ENCODE data around the gene ENOX2.
"Not testable (repeated sequence)": the region's sequence is repeated elsewhere in the genome, so short reads cannot be mapped to it uniquely, and the experiment has no call there.

Gene ENOX2

GRCh38 chrX:130813932-130814331 is 89.1 kb downstream of the ENOX2 start:
- not testable (repeated sequence) for H3K36me3 ChIP-seq (ENCODE audit: control insufficient read depth, low read depth, low read length); H3K4me3 ChIP-seq (ENCODE audit: low read length); H3K27ac ChIP-seq (ENCODE audit: low read length); H3K4me1 ChIP-seq (ENCODE audit: control insufficient read depth, low read depth, low read length); H3K9ac ChIP-seq (ENCODE audit: low read length); H3K27me3 ChIP-seq (ENCODE audit: control insufficient read depth, insufficient read depth, low read length)
- H3K9me3 ChIP-seq (ENCODE audit: control insufficient read depth, low read depth, low read length), result peaks cover 11% of the 10 kb centered on the region

GRCh38 chrX:130810561-130810960 is 92.4 kb downstream of the ENOX2 start:
- peaks cover 16% of the 10 kb centered on the region for H3K9me3 ChIP-seq (ENCODE audit: control insufficient read depth, low read depth, low read length)
- H3K36me3 ChIP-seq (ENCODE audit: control insufficient read depth, low read depth, low read length), result no peaks in the 10 kb centered on the region
- H3K27ac ChIP-seq (ENCODE audit: low read length), result no peak overlapping the region
- H3K9ac ChIP-seq (ENCODE audit: low read length), result no peak overlapping the region
- no peaks in the 10 kb centered on the region for H3K4me1 ChIP-seq (ENCODE audit: control insufficient read depth, low read depth, low read length)
- H3K27me3 ChIP-seq (ENCODE audit: control insufficient read depth, insufficient read depth, low read length), result no peaks in the 10 kb centered on the region
- H3K4me3 ChIP-seq (ENCODE audit: low read length), result no peak overlapping the region

- Histone ChIP-seq H3K4me1 (ENCODE audit: control insufficient read depth, low read depth, low read length) (no peaks in the 10 kb centered on the region), H3K27me3 (ENCODE audit: control insufficient read depth, insufficient read depth, low read length) (no peaks in the 10 kb centered on the region), H3K4me3 (ENCODE audit: low read length) (no peak overlapping the region), H3K27ac (ENCODE audit: low read length) (no peak overlapping the region), H3K9ac (ENCODE audit: low read length) (no peak overlapping the region), H3K36me3 (ENCODE audit: control insufficient read depth, low read depth, low read length) (no peaks in the 10 kb centered on the region), H3K9me3 (ENCODE audit: control insufficient read depth, low read depth, low read length) (peaks cover 23% of the 10 kb centered on the region)
These were observed 97.1 kb downstream of the ENOX2 start for GRCh38 chrX:130805903-130806302.

- no peak overlapping the region for H3K4me3 ChIP-seq (ENCODE audit: low read length)
- no peaks in the 10 kb centered on the region for H3K36me3 ChIP-seq (ENCODE audit: control insufficient read depth, low read depth, low read length)
- no peaks in the 10 kb centered on the region for H3K27me3 ChIP-seq (ENCODE audit: control insufficient read depth, insufficient read depth, low read length)
- no peak overlapping the region for H3K9ac ChIP-seq (ENCODE audit: low read length)
- H3K27ac ChIP-seq (ENCODE audit: low read length), result no peak overlapping the region
- peaks cover 18% of the 10 kb centered on the region for H3K9me3 ChIP-seq (ENCODE audit: control insufficient read depth, low read depth, low read length)
- H3K4me1 ChIP-seq (ENCODE audit: control insufficient read depth, low read depth, low read length), result no peaks in the 10 kb centered on the region
These were observed 99.5 kb downstream of the ENOX2 start for GRCh38 chrX:130803537-130803936.

GRCh38 chrX:130801901-130802300 is 101.1 kb downstream of the ENOX2 start:
- peaks cover 18% of the 10 kb centered on the region for H3K9me3 ChIP-seq (ENCODE audit: control insufficient read depth, low read depth, low read length)
- no peak overlapping the region for H3K4me3 ChIP-seq (ENCODE audit: low read length)
- no peak overlapping the region for H3K9ac ChIP-seq (ENCODE audit: low read length)
- no peaks in the 10 kb centered on the region for H3K36me3 ChIP-seq (ENCODE audit: control insufficient read depth, low read depth, low read length)
- H3K4me1 ChIP-seq (ENCODE audit: control insufficient read depth, low read depth, low read length), result no peaks in the 10 kb centered on the region
- no peaks in the 10 kb centered on the region for H3K27me3 ChIP-seq (ENCODE audit: control insufficient read depth, insufficient read depth, low read length)
- no peak overlapping the region for H3K27ac ChIP-seq (ENCODE audit: low read length)

GRCh38 chrX:130799393-130799792 is 103.6 kb downstream of the ENOX2 start:
- Histone ChIP-seq H3K4me3 (ENCODE audit: low read length) (no peak overlapping the region), H3K27me3 (ENCODE audit: control insufficient read depth, insufficient read depth, low read length) (no peaks in the 10 kb centered on the region), H3K4me1 (ENCODE audit: control insufficient read depth, low read depth, low read length) (no peaks in the 10 kb centered on the region), H3K9ac (ENCODE audit: low read length) (no peak overlapping the region), H3K36me3 (ENCODE audit: control insufficient read depth, low read depth, low read length) (no peaks in the 10 kb centered on the region), H3K9me3 (ENCODE audit: control insufficient read depth, low read depth, low read length) (peaks cover 10% of the 10 kb centered on the region), H3K27ac (ENCODE audit: low read length) (no peak overlapping the region)

GRCh38 chrX:130793975-130794374 is 109.0 kb downstream of the ENOX2 start:
- Histone ChIP-seq H3K4me1 (ENCODE audit: control insufficient read depth, low read depth, low read length) (peaks cover 4% of the 10 kb centered on the region), H3K36me3 (ENCODE audit: control insufficient read depth, low read depth, low read length) (no peaks in the 10 kb centered on the region), H3K27me3 (ENCODE audit: control insufficient read depth, insufficient read depth, low read length) (no peaks in the 10 kb centered on the region), H3K9ac (ENCODE audit: low read length) (no peak overlapping the region), H3K9me3 (ENCODE audit: control insufficient read depth, low read depth, low read length) (peaks cover 8% of the 10 kb centered on the region), H3K4me3 (ENCODE audit: low read length) (no peak overlapping the region), H3K27ac (ENCODE audit: low read length) (no peak overlapping the region)

GRCh38 chrX:130791870-130792269 is 111.1 kb downstream of the ENOX2 start:
- not testable (repeated sequence) for H3K9ac ChIP-seq (ENCODE audit: low read length); H3K27ac ChIP-seq (ENCODE audit: low read length); H3K36me3 ChIP-seq (ENCODE audit: control insufficient read depth, low read depth, low read length); H3K4me3 ChIP-seq (ENCODE audit: low read length); H3K27me3 ChIP-seq (ENCODE audit: control insufficient read depth, insufficient read depth, low read length)
- peaks cover 14% of the 10 kb centered on the region for H3K9me3 ChIP-seq (ENCODE audit: control insufficient read depth, low read depth, low read length)
- peaks cover 11% of the 10 kb centered on the region for H3K4me1 ChIP-seq (ENCODE audit: control insufficient read depth, low read depth, low read length)

GRCh38 chrX:130789793-130790192 is 113.2 kb downstream of the ENOX2 start:
- no peaks in the 10 kb centered on the region for H3K36me3 ChIP-seq (ENCODE audit: control insufficient read depth, low read depth, low read length)
- no peaks in the 10 kb centered on the region for H3K27me3 ChIP-seq (ENCODE audit: control insufficient read depth, insufficient read depth, low read length)
- H3K9ac ChIP-seq (ENCODE audit: low read length), result no peak overlapping the region
- H3K27ac ChIP-seq (ENCODE audit: low read length), result no peak overlapping the region
- no peak overlapping the region for H3K4me3 ChIP-seq (ENCODE audit: low read length)
- H3K4me1 ChIP-seq (ENCODE audit: control insufficient read depth, low read depth, low read length), result peaks cover 11% of the 10 kb centered on the region
- H3K9me3 ChIP-seq (ENCODE audit: control insufficient read depth, low read depth, low read length), result peaks cover 20% of the 10 kb centered on the region

GRCh38 chrX:130788786-130789581 is 114.0 kb downstream of the ENOX2 start:
- H3K9me3 ChIP-seq (ENCODE audit: control insufficient read depth, low read depth, low read length), result peaks cover 19% of the 10 kb centered on the region
- H3K9ac ChIP-seq (ENCODE audit: low read length), result no peak overlapping the region
- H3K36me3 ChIP-seq (ENCODE audit: control insufficient read depth, low read depth, low read length), result no peaks in the 10 kb centered on the region
- no peak overlapping the region for H3K4me3 ChIP-seq (ENCODE audit: low read length)
- no peak overlapping the region for H3K27ac ChIP-seq (ENCODE audit: low read length)
- no peaks in the 10 kb centered on the region for H3K27me3 ChIP-seq (ENCODE audit: control insufficient read depth, insufficient read depth, low read length)
- H3K4me1 ChIP-seq (ENCODE audit: control insufficient read depth, low read depth, low read length), result peaks cover 11% of the 10 kb centered on the region

- no peaks in the 10 kb centered on the region for H3K36me3 ChIP-seq (ENCODE audit: control insufficient read depth, low read depth, low read length)
- no peak overlapping the region for H3K27ac ChIP-seq (ENCODE audit: low read length)
- peaks cover 21% of the 10 kb centered on the region for H3K9me3 ChIP-seq (ENCODE audit: control insufficient read depth, low read depth, low read length)
- no peaks in the 10 kb centered on the region for H3K27me3 ChIP-seq (ENCODE audit: control insufficient read depth, insufficient read depth, low read length)
- H3K4me1 ChIP-seq (ENCODE audit: control insufficient read depth, low read depth, low read length), result peaks cover 11% of the 10 kb centered on the region
- H3K9ac ChIP-seq (ENCODE audit: low read length), result no peak overlapping the region
- no peak overlapping the region for H3K4me3 ChIP-seq (ENCODE audit: low read length)
These were observed 117.0 kb downstream of the ENOX2 start for GRCh38 chrX:130786030-130786429.

- H3K9me3 ChIP-seq (ENCODE audit: control insufficient read depth, low read depth, low read length), result peaks cover 18% of the 10 kb centered on the region
- H3K4me3 ChIP-seq (ENCODE audit: low read length), result no peak overlapping the region
- no peak overlapping the region for H3K27ac ChIP-seq (ENCODE audit: low read length)
- H3K27me3 ChIP-seq (ENCODE audit: control insufficient read depth, insufficient read depth, low read length), result no peaks in the 10 kb centered on the region
- H3K9ac ChIP-seq (ENCODE audit: low read length), result no peak overlapping the region
- no peaks in the 10 kb centered on the region for H3K36me3 ChIP-seq (ENCODE audit: control insufficient read depth, low read depth, low read length)
- no peaks in the 10 kb centered on the region for H3K4me1 ChIP-seq (ENCODE audit: control insufficient read depth, low read depth, low read length)
These were observed 124.2 kb downstream of the ENOX2 start for GRCh38 chrX:130778773-130779172.

Measured in iPS-18a (cell line).